ENCODE results near the gene SFRP2. TPM values are rescaled to one million over a fixed set of nuclear protein-coding genes. Genes with fewer than 3 reads are reported as not detected.

The SFRP2 gene
- total RNA-seq, 4 donors from 2014 or later = 0.59 to 0.86 (median 0.83) TPM; not detected in 1

DNA sequence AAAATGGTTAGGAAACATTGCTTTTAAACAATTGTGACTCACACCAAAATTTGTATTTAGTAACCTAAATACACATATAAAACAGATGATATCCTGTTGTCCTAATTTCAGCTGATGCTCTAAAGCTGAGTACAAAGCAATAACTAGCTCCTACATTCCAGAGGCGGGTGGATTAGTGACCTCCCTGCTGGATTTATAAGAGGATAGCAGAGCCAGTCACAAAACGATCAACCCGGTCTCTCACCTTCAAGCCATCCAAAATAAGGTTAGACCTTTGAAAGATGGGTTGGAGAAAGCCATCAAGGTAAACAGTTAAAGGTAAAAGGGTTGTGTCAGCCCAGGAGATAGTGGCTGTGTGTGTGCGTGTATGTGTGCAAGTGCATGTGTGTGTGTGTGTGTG is 43.2 kb upstream of the SFRP2 start:
- Histone ChIP-seq H3K27me3 (no peaks in the 10 kb centered on the region), H3K9me3 (no peaks in the 10 kb centered on the region), H3K27ac (no peak overlapping the region), H3K36me3 (no peaks in the 10 kb centered on the region), H3K4me1 (no peaks in the 10 kb centered on the region), H3K4me3 (no peak overlapping the region)
- TF ChIP-seq CTCF (IDR thresholded peaks at IDR 0.05 in 4 of 5, conservative IDR thresholded peaks at IDR 0.05 in 1 of 5) (no peak), POLR2A (IDR thresholded peaks at IDR 0.05) (no peak)
- intact Hi-C loops (cut with DNase I; ENCODE audit: low total_unique reads) (no loop called here), in situ Hi-C loops (cut with MboI; ENCODE audit: low sequenced_read_pairs in 4 of 4) (no loop called here)
- ATAC-seq = no peak
- DNase-seq = no peak

DNA sequence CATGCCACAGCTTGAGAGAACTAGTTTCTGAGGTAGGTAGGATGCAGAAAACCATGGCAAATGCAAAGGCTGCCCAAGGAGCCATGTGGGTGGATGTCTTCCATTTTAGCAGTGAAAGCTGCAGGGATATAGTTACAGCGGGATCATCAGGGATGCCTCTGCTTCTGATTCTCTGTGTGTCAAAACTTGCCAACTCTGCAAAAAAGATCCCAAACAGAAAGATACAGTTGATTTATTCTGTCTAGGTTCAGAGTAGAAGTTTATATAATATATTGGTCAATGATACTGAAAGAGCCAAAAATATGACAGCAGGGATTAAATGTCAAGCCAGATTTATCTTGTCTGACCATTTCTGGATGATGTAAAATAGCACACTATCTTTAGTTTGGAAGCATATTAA is 42.4 kb upstream of the SFRP2 start:
- Histone ChIP-seq H3K27ac (no peak overlapping the region), H3K36me3 (no peaks in the 10 kb centered on the region), H3K27me3 (no peaks in the 10 kb centered on the region), H3K9me3 (no peaks in the 10 kb centered on the region), H3K4me1 (no peaks in the 10 kb centered on the region), H3K4me3 (no peak overlapping the region)
- ATAC-seq (no peak), DNase-seq (no peak)
- in situ Hi-C loops (cut with MboI; ENCODE audit: low sequenced_read_pairs in 4 of 4) (no loop called here), intact Hi-C loops (cut with DNase I; ENCODE audit: low total_unique reads) (no loop called here)
- TF ChIP-seq POLR2A (IDR thresholded peaks at IDR 0.05) = no peak
- no peak for TF ChIP-seq CTCF (IDR thresholded peaks at IDR 0.05 in 4 of 5, conservative IDR thresholded peaks at IDR 0.05 in 1 of 5)

DNA sequence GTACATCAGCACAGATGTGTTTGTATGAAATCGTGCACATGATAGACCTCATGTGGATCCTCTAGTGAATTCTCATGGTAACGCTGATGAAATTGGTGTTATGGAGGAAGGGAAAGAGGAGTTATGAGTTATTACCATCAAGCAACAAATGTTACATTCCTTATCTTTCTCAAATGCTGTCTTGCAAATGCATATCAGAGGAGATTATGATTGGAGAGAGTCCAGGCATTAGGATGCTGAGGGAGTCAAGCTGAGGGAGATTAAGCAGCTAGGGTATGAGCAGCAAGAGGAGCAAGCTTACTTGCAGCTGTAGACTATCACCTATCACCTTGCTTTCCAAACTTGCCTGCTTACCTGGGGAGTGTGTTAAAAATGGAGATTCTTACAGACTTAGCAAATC is 36.8 kb upstream of the SFRP2 start:
- no peaks in the 10 kb centered on the region for H3K4me1 ChIP-seq
- H3K36me3 ChIP-seq = no peaks in the 10 kb centered on the region
- no peak for TF ChIP-seq POLR2A (IDR thresholded peaks at IDR 0.05)
- TF ChIP-seq CTCF (IDR thresholded peaks at IDR 0.05 in 4 of 5, conservative IDR thresholded peaks at IDR 0.05 in 1 of 5) = no peak
- H3K27ac ChIP-seq = no peak overlapping the region
- intact Hi-C loops (cut with DNase I; ENCODE audit: low total_unique reads) (no loop called here), in situ Hi-C loops (cut with MboI; ENCODE audit: low sequenced_read_pairs in 4 of 4) (no loop called here)
- no peaks in the 10 kb centered on the region for H3K27me3 ChIP-seq
- no peak for ATAC-seq
- DNase-seq = no peak
- H3K4me3 ChIP-seq = no peak overlapping the region
- no peaks in the 10 kb centered on the region for H3K9me3 ChIP-seq

GRCh38 chr4:153825126-153825525 is 36.2 kb upstream of the SFRP2 start:
- DNase-seq (no peak), ATAC-seq (no peak)
- Histone ChIP-seq H3K4me1 (no peaks in the 10 kb centered on the region), H3K4me3 (no peak overlapping the region), H3K27ac (no peak overlapping the region), H3K27me3 (no peaks in the 10 kb centered on the region), H3K36me3 (no peaks in the 10 kb centered on the region), H3K9me3 (no peaks in the 10 kb centered on the region)
- in situ Hi-C loops (cut with MboI; ENCODE audit: low sequenced_read_pairs in 4 of 4) = no loop called here
- TF ChIP-seq CTCF (IDR thresholded peaks at IDR 0.05 in 4 of 5, conservative IDR thresholded peaks at IDR 0.05 in 1 of 5) = no peak
- TF ChIP-seq POLR2A (IDR thresholded peaks at IDR 0.05) = no peak
- intact Hi-C loops (cut with DNase I; ENCODE audit: low total_unique reads) = no loop called here

GRCh38 chr4:153824501-153824900 is 35.6 kb upstream of the SFRP2 start:
- no peaks in the 10 kb centered on the region for H3K4me1 ChIP-seq
- H3K36me3 ChIP-seq = no peaks in the 10 kb centered on the region
- no peak for ATAC-seq
- no peak for DNase-seq
- no peak for TF ChIP-seq POLR2A (IDR thresholded peaks at IDR 0.05)
- no peak for TF ChIP-seq CTCF (IDR thresholded peaks at IDR 0.05 in 4 of 5, conservative IDR thresholded peaks at IDR 0.05 in 1 of 5)
- in situ Hi-C loops (cut with MboI; ENCODE audit: low sequenced_read_pairs in 4 of 4) = no loop called here
- H3K9me3 ChIP-seq = no peaks in the 10 kb centered on the region
- intact Hi-C loops (cut with DNase I; ENCODE audit: low total_unique reads) = no loop called here
- H3K27ac ChIP-seq = no peak overlapping the region
- no peak overlapping the region for H3K4me3 ChIP-seq
- H3K27me3 ChIP-seq = no peaks in the 10 kb centered on the region
